AG09319 (cell line): ENCODE data around the gene ASB13.

ENCODE experiments used
- DNase-seq: peaks from one replicate; pipeline ENCODE4 v3.0.0-alpha.2; 2010; ENCODE audit warnings: low read depth; ENCODE audit errors: extremely low read depth
- TF ChIP-seq, protein P1 (sequence below): IDR thresholded peaks from 2 replicates; pipeline ENCODE4 v1.5.1; 2011; ENCODE audit warnings: low read depth, mild to moderate bottlenecking, inconsistent platforms, low read length, moderate library complexity

Gene ASB13

GRCh38 chr10:5609952-5610616 lies 56.3 kb downstream of the ASB13 start:
- no peak for DNase-seq
- TF ChIP-seq, protein P1, sequence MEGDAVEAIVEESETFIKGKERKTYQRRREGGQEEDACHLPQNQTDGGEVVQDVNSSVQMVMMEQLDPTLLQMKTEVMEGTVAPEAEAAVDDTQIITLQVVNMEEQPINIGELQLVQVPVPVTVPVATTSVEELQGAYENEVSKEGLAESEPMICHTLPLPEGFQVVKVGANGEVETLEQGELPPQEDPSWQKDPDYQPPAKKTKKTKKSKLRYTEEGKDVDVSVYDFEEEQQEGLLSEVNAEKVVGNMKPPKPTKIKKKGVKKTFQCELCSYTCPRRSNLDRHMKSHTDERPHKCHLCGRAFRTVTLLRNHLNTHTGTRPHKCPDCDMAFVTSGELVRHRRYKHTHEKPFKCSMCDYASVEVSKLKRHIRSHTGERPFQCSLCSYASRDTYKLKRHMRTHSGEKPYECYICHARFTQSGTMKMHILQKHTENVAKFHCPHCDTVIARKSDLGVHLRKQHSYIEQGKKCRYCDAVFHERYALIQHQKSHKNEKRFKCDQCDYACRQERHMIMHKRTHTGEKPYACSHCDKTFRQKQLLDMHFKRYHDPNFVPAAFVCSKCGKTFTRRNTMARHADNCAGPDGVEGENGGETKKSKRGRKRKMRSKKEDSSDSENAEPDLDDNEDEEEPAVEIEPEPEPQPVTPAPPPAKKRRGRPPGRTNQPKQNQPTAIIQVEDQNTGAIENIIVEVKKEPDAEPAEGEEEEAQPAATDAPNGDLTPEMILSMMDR: no peak

DNA sequence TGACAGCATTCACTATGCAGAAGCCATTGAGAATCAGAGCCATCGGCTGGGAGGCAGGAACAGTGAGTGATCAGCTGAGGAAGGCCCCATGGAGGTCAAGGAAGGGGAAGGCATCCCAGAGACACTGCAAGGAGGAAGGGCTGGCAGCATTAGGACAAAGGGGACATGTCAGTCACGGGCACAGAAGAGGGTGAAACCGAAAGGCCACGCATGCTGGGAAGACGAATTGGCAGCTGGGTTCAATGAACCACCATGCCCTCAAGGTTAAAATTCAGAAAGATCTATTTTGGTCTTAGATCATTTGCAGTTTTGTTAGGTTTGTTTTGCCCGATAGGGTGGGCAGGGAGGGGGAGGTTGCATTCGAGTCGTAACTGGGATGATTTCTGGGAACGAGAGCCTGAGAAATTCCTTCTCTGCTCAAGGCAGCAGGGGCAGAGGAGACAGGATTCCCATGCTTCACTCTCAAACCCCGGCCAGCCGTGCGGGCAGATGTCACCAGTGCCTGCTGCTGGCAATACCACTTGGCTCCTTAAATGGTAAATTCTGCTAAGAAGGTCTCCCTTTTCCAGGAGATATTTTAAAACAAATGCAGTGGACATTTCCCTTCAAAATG lies 57.7 kb downstream of the ASB13 start:
- no peak for DNase-seq
- TF ChIP-seq, protein P1: no peak

GRCh38 chr10:5607594-5607993 lies 58.8 kb downstream of the ASB13 start:
- TF ChIP-seq, protein P1: no peak
- DNase-seq: no peak

DNA sequence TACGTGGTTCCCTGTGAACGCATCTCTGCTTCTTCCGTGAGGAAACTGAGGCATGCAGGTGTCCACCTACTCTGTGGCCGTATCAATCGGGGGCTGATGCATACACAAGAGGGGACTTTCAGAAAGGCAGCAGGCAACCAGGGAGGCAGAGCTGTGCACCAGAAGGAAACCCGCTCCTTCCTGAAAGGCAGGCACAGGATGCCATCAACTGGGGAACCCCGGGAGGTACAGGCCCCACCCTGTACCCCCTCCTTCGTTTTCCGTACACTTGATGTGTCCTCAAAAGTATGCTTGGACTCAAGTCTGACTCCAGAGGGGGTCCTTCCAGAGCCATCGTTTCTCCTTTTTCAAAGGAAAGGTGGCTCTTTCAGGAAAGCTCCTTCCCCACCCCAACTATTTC lies 59.5 kb downstream of the ASB13 start:
- no peak for DNase-seq
- TF ChIP-seq, protein P1: no peak

DNA sequence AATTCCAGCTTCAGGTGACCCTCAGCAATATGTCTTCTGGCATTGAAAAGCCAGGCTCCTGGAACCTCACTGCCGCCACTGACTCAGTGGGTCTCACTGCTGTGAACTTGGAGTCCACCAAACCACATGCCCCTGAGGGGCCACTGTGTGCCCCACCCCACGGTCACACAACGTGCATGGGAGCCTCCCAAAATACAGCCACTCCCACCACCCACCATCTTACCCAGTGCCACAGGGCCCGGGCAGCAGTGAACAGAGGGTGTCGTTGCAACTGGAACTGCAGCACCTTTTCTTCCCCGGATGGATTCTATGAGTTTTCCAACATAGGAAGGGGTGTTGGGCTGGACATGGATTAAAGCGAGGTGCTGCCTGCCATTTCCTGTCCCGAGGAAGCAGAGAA lies 60.1 kb downstream of the ASB13 start:
- TF ChIP-seq, protein P1: no peak

DNA sequence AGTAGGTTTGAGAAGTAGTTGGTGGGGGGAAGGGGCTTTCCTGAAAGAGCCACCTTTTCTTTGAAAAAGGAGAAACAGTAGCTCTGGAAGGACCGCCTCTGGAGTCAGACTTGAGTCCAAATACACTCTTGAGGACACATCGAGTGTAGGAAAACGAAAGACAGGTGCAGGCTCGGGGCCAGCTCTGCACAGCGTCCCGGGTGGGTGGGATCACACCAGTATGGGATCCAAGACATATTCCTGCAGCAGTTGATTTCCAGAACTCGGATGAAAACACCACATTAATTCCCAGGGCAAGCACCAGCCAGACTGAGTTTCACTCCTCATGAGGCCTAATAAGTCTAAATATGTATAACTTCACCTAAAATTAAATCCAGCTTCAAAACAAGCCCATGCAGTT lies 61.4 kb downstream of the ASB13 start:
- DNase-seq: no peak
- TF ChIP-seq, protein P1: no peak

More for the DNA sequence above, 60.1 kb downstream of the ASB13 start:
- no peak for DNase-seq

- TF ChIP-seq, protein P1: no peak
- no peak for DNase-seq
These were observed 62.0 kb downstream of the ASB13 start for GRCh38 chr10:5604236-5604925.
